ENCODE measurements around the gene TCOF1.

The TCOF1 gene

DNA sequence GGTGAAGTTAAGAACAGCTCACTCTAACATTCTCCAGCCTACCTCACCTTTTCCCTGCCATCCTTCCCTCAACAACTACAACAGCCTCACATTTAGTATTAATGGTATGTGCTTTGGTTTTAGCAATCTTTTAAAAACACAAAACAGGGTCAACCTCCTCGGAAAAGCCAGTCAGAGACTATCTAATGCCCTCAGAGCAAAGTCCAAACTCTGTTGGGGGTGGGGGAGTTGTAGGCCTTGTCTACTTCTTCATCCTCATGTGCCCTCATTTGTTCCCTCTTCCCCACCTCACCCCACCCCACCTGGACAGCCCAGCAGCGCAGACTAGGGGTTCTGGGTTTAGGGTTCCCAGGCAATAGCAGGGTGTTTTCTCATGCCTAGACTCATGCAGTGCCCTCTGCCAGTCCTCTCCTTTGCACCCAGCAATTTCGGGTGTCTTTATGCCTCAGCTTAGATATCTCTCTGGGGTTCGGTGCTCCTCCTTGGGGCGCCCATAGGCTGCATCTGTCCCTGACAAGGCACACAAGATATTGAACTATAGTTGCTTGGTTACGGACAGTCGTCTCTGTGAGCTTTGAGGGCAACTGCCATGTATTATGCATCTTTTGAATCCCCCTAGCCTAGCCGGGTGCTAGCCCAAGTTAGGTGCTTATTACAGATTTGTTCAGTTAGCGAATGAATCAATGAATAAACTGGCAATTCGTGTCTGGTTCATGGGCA lies 762 bp upstream of the TCOF1 start:
- TF ChIP-seq, protein P1, sequence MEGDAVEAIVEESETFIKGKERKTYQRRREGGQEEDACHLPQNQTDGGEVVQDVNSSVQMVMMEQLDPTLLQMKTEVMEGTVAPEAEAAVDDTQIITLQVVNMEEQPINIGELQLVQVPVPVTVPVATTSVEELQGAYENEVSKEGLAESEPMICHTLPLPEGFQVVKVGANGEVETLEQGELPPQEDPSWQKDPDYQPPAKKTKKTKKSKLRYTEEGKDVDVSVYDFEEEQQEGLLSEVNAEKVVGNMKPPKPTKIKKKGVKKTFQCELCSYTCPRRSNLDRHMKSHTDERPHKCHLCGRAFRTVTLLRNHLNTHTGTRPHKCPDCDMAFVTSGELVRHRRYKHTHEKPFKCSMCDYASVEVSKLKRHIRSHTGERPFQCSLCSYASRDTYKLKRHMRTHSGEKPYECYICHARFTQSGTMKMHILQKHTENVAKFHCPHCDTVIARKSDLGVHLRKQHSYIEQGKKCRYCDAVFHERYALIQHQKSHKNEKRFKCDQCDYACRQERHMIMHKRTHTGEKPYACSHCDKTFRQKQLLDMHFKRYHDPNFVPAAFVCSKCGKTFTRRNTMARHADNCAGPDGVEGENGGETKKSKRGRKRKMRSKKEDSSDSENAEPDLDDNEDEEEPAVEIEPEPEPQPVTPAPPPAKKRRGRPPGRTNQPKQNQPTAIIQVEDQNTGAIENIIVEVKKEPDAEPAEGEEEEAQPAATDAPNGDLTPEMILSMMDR (conservative IDR thresholded peaks at IDR 0.05; ENCODE audit: low read depth, low read length) = no peak
- Histone ChIP-seq H3K27ac (no peak overlapping the region), H3K36me3 (ENCODE audit: insufficient read depth) (no peaks in the 10 kb centered on the region), H3K4me3 (IDR thresholded peaks at IDR 0.05; ENCODE audit: insufficient read depth, low read depth, low read length) (no peak overlapping the region), H3K79me2 (ENCODE audit: insufficient read depth, low read depth) (peaks cover 29% of the 10 kb centered on the region), H2AFZ (ENCODE audit: low read depth) (peak overlapping the region; percentile 73), H3K27me3 (ENCODE audit: insufficient read depth, low read depth) (no peaks in the 10 kb centered on the region), H3K9ac (peak overlapping the region; percentile 91; the same call in 1 of the 2 replicates), H3K4me2 (peak overlapping the region; percentile 91), H3K4me1 (ENCODE audit: low read depth, poor library complexity, severe bottlenecking) (peaks cover 6% of the 10 kb centered on the region), H4K20me1 (ENCODE audit: insufficient read depth) (no peaks in the 10 kb centered on the region)

DNA sequence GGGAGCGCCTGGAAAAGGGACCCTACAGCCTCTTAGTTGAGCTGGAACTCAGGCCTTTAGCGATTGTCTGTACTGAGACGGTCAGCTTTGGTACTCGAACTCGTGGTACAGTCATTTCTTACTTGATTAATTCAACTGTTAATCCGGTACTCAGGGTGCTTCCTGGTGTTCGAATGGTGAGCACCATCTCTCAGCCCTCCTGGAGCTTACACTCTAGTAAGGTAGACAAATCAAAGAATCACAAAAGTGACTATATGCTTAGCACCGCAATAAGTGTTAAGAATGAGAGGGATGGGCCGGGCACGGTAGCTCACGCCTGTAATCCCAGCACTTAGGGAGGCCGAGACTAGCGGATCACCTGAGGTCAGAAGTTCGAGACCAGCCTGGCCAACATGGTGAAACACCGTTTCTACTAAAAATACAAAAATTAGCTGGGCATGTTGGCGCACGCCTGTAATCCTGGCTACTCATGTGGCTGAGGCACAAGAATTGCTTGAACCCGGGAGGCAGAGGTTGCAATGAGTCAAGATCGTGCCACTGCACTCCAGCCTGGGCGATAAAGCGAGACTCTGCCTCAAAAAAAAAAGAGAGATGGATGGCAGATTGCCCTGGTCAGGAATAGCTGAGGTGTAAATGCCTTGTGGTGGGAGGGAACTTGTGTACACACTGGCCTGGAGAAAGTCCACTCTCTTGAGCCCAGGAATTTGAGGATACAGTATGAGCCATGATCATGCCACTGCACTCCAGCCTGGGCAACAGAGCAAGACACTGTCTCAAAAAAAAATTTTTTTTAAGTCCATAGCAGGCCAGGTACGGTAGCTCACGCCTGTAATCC lies 981 bp downstream of the TCOF1 start:
- no peaks in the 10 kb centered on the region for H3K27me3 ChIP-seq (ENCODE audit: insufficient read depth, low read depth)
- H3K79me2 ChIP-seq (ENCODE audit: insufficient read depth, low read depth) = peaks cover 29% of the 10 kb centered on the region
- H3K36me3 ChIP-seq (ENCODE audit: insufficient read depth) = no peaks in the 10 kb centered on the region
- peaks cover 6% of the 10 kb centered on the region for H3K4me1 ChIP-seq (ENCODE audit: low read depth, poor library complexity, severe bottlenecking)
- peak overlapping the region; percentile 63 for H3K27ac ChIP-seq
- no peaks in the 10 kb centered on the region for H4K20me1 ChIP-seq (ENCODE audit: insufficient read depth)
- peak overlapping the region; percentile 91 for H3K9ac ChIP-seq
- no peak overlapping the region for H3K4me3 ChIP-seq (IDR thresholded peaks at IDR 0.05; ENCODE audit: insufficient read depth, low read depth, low read length)
- H2AFZ ChIP-seq (ENCODE audit: low read depth) = no peak overlapping the region
- TF ChIP-seq, protein P1 (conservative IDR thresholded peaks at IDR 0.05; ENCODE audit: low read depth, low read length) = no peak
- peak overlapping the region; percentile 71 for H3K4me2 ChIP-seq

DNA sequence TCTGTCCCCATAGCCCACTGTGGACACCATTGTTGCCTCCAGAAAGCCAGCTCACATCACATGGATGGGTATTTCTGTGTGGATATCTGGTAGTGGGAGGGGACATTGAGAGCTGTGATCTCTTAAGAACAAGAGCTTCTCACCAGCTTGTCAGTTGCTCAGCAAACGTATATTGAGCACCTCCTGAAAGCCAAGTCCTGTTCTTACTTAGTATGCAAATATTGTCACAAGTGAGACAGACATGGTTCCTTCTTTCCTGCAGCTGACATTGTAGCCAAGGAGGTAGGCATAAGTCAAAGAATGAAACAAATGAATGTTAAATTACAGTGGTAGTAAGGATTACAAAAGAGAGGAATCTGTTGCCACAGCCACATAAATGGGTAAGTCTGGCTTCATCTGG lies 3.8 kb downstream of the TCOF1 start:
- H3K79me2 ChIP-seq (ENCODE audit: insufficient read depth, low read depth) = peaks cover 29% of the 10 kb centered on the region
- no peak overlapping the region for H2AFZ ChIP-seq (ENCODE audit: low read depth)
- no peak overlapping the region for H3K4me2 ChIP-seq
- H4K20me1 ChIP-seq (ENCODE audit: insufficient read depth) = no peaks in the 10 kb centered on the region
- no peak overlapping the region for H3K4me3 ChIP-seq (IDR thresholded peaks at IDR 0.05; ENCODE audit: insufficient read depth, low read depth, low read length)
- H3K36me3 ChIP-seq (ENCODE audit: insufficient read depth) = peaks cover 6% of the 10 kb centered on the region; the same call in 1 of the 2 replicates
- H3K27ac ChIP-seq = no peak overlapping the region
- no peak overlapping the region for H3K9ac ChIP-seq
- H3K4me1 ChIP-seq (ENCODE audit: low read depth, poor library complexity, severe bottlenecking) = peaks cover 6% of the 10 kb centered on the region
- no peaks in the 10 kb centered on the region for H3K27me3 ChIP-seq (ENCODE audit: insufficient read depth, low read depth)
- TF ChIP-seq, protein P1 (conservative IDR thresholded peaks at IDR 0.05; ENCODE audit: low read depth, low read length) = no peak

DNA sequence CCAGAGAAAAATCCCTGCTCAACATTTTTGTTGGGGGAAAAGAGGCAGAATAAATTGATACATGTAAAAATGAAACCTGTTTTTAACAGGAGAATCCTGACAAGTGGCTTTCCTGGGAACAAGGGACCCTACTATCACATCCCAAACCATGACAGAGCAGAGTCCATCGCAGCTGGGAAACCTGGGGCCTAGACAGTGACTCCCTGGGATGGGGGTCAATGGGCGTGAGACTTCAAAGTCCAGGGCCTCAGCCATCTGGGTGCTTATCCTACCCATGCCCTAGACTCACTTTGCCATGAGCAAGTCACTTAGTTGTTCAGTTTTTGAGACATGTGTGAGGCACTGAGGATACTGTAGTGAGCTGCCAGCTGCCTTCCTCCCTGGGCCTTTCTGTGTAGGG lies 5.7 kb downstream of the TCOF1 start:
- no peak overlapping the region for H3K4me2 ChIP-seq
- H3K9ac ChIP-seq = no peak overlapping the region
- H4K20me1 ChIP-seq (ENCODE audit: insufficient read depth) = no peaks in the 10 kb centered on the region
- peaks cover 9% of the 10 kb centered on the region; the same call in 1 of the 2 replicates for H3K36me3 ChIP-seq (ENCODE audit: insufficient read depth)
- no peak overlapping the region for H2AFZ ChIP-seq (ENCODE audit: low read depth)
- no peak overlapping the region for H3K4me3 ChIP-seq (IDR thresholded peaks at IDR 0.05; ENCODE audit: insufficient read depth, low read depth, low read length)
- no peaks in the 10 kb centered on the region for H3K4me1 ChIP-seq (ENCODE audit: low read depth, poor library complexity, severe bottlenecking)
- no peaks in the 10 kb centered on the region for H3K27me3 ChIP-seq (ENCODE audit: insufficient read depth, low read depth)
- H3K79me2 ChIP-seq (ENCODE audit: insufficient read depth, low read depth) = peaks cover 23% of the 10 kb centered on the region
- H3K27ac ChIP-seq = no peak overlapping the region
- TF ChIP-seq, protein P1 (conservative IDR thresholded peaks at IDR 0.05; ENCODE audit: low read depth, low read length) = no peak

Data from KMS-11 (cell line).